ENCODE data around the gene RIBC2. TPM values are rescaled to one million over a fixed set of nuclear protein-coding genes. Genes with fewer than 3 reads are reported as not detected.

RIBC2 gene
- total and polyA plus RNA-seq, 7 experiments from 2014 or later: 0.59 to 9.5 (median 1.4) TPM; not detected in 4

GRCh38 chr22:45450921-45451651, 37.6 kb downstream of the RIBC2 start:
- Histone ChIP-seq H3K36me3 (ENCODE audit: control insufficient read depth in 2 of 3, insufficient read depth in 3 of 3, low read length in 3 of 3) (no peaks in the 10 kb centered on the region), H3K4me3 (ENCODE audit: low read length) (no peak overlapping the region), H3K9me3 (ENCODE audit: control insufficient read depth in 2 of 3, low read length in 3 of 3) (no peaks in the 10 kb centered on the region), H3K27ac (ENCODE audit: low read depth, low read length) (no peak overlapping the region), H3K27me3 (ENCODE audit: control insufficient read depth in 2 of 2, insufficient read depth in 2 of 2, low read length in 2 of 2) (no peaks in the 10 kb centered on the region), H3K4me1 (ENCODE audit: control insufficient read depth in 2 of 2, insufficient read depth in 2 of 2, low read length in 2 of 2) (no peaks in the 10 kb centered on the region)
- CTCF ChIA-PET: no interaction called here
- ATAC-seq: no peak
- H3K27ac Mint-ChIP-seq: no peak overlapping the region
- no peak overlapping the region for H3K4me3 Mint-ChIP-seq
- H3K27me3 Mint-ChIP-seq: peaks cover 0 to 6% (median 0%) of the 10 kb centered on the region in 5 donors
- DNase-seq: no peak
- no peaks in the 10 kb centered on the region for H3K36me3 Mint-ChIP-seq
- intact Hi-C loops (cut with micrococcal nuclease): no loop called here
- no peaks in the 10 kb centered on the region for H3K9me3 Mint-ChIP-seq
- no peaks in the 10 kb centered on the region for H3K4me1 Mint-ChIP-seq
- POLR2A ChIA-PET: no interaction called here

GRCh38 chr22:45451972-45452371, 38.5 kb downstream of the RIBC2 start:
- H3K36me3 ChIP-seq (ENCODE audit: control insufficient read depth in 2 of 3, insufficient read depth in 3 of 3, low read length in 3 of 3): no peaks in the 10 kb centered on the region
- Mint-ChIP-seq H3K36me3 (no peaks in the 10 kb centered on the region), H3K4me1 (no peaks in the 10 kb centered on the region), H3K27ac (no peak overlapping the region), H3K9me3 (no peaks in the 10 kb centered on the region), H3K27me3 (peaks cover 0 to 8% (median 1%) of the 10 kb centered on the region in 5 donors), H3K4me3 (no peak overlapping the region)
- ATAC-seq (no peak), DNase-seq (no peak)
- no peaks in the 10 kb centered on the region for H3K9me3 ChIP-seq (ENCODE audit: control insufficient read depth in 2 of 3, low read length in 3 of 3)
- ChIA-PET POLR2A (no interaction called here), CTCF (no interaction called here)
- H3K4me3 ChIP-seq (ENCODE audit: low read length): no peak overlapping the region
- H3K4me1 ChIP-seq (ENCODE audit: control insufficient read depth in 2 of 2, insufficient read depth in 2 of 2, low read length in 2 of 2): no peaks in the 10 kb centered on the region
- intact Hi-C loops (cut with micrococcal nuclease): no loop called here
- H3K27ac ChIP-seq (ENCODE audit: low read depth, low read length): no peak overlapping the region
- no peaks in the 10 kb centered on the region for H3K27me3 ChIP-seq (ENCODE audit: control insufficient read depth in 2 of 2, insufficient read depth in 2 of 2, low read length in 2 of 2)

- no peaks in the 10 kb centered on the region for H3K9me3 ChIP-seq (ENCODE audit: control insufficient read depth in 2 of 3, low read length in 3 of 3)
- no peaks in the 10 kb centered on the region for H3K36me3 Mint-ChIP-seq
- ChIA-PET CTCF (no interaction called here), POLR2A (no interaction called here)
- no peak for DNase-seq
- no peaks in the 10 kb centered on the region for H3K4me1 ChIP-seq (ENCODE audit: control insufficient read depth in 2 of 2, insufficient read depth in 2 of 2, low read length in 2 of 2)
- H3K4me1 Mint-ChIP-seq: no peaks in the 10 kb centered on the region
- no peaks in the 10 kb centered on the region for H3K36me3 ChIP-seq (ENCODE audit: control insufficient read depth in 2 of 3, insufficient read depth in 3 of 3, low read length in 3 of 3)
- H3K27ac Mint-ChIP-seq: no peak overlapping the region
- no peaks in the 10 kb centered on the region for H3K27me3 ChIP-seq (ENCODE audit: control insufficient read depth in 2 of 2, insufficient read depth in 2 of 2, low read length in 2 of 2)
- H3K4me3 ChIP-seq (ENCODE audit: low read length): no peak overlapping the region
- H3K9me3 Mint-ChIP-seq: no peaks in the 10 kb centered on the region
- intact Hi-C loops (cut with micrococcal nuclease): no loop called here
- peaks cover 0 to 12% (median 3%) of the 10 kb centered on the region in 5 donors for H3K27me3 Mint-ChIP-seq
- ATAC-seq: no peak
- no peak overlapping the region for H3K4me3 Mint-ChIP-seq
- no peak overlapping the region for H3K27ac ChIP-seq (ENCODE audit: low read depth, low read length)
These were observed 39.3 kb downstream of the RIBC2 start for GRCh38 chr22:45452565-45453379.

GRCh38 chr22:45453764-45454163, 40.3 kb downstream of the RIBC2 start:
- H3K4me3 ChIP-seq (ENCODE audit: low read length): no peak overlapping the region
- DNase-seq (no peak), ATAC-seq (no peak)
- peaks cover 0 to 12% (median 3%) of the 10 kb centered on the region in 5 donors for H3K27me3 Mint-ChIP-seq
- no peak overlapping the region for H3K27ac ChIP-seq (ENCODE audit: low read depth, low read length)
- H3K4me1 Mint-ChIP-seq: no peaks in the 10 kb centered on the region
- no peaks in the 10 kb centered on the region for H3K27me3 ChIP-seq (ENCODE audit: control insufficient read depth in 2 of 2, insufficient read depth in 2 of 2, low read length in 2 of 2)
- ChIA-PET CTCF (no interaction called here), POLR2A (no interaction called here)
- intact Hi-C loops (cut with micrococcal nuclease): no loop called here
- H3K9me3 Mint-ChIP-seq: no peaks in the 10 kb centered on the region
- H3K4me3 Mint-ChIP-seq: no peak overlapping the region
- H3K36me3 Mint-ChIP-seq: no peaks in the 10 kb centered on the region
- H3K9me3 ChIP-seq (ENCODE audit: control insufficient read depth in 2 of 3, low read length in 3 of 3): no peaks in the 10 kb centered on the region
- no peaks in the 10 kb centered on the region for H3K4me1 ChIP-seq (ENCODE audit: control insufficient read depth in 2 of 2, insufficient read depth in 2 of 2, low read length in 2 of 2)
- no peaks in the 10 kb centered on the region for H3K36me3 ChIP-seq (ENCODE audit: control insufficient read depth in 2 of 3, insufficient read depth in 3 of 3, low read length in 3 of 3)
- H3K27ac Mint-ChIP-seq: no peak overlapping the region

GRCh38 chr22:45454275-45454674, 40.8 kb downstream of the RIBC2 start:
- no peaks in the 10 kb centered on the region for H3K36me3 ChIP-seq (ENCODE audit: control insufficient read depth in 2 of 3, insufficient read depth in 3 of 3, low read length in 3 of 3)
- H3K4me1 Mint-ChIP-seq: no peaks in the 10 kb centered on the region
- no peak overlapping the region for H3K27ac Mint-ChIP-seq
- no peak overlapping the region for H3K27ac ChIP-seq (ENCODE audit: low read depth, low read length)
- ChIA-PET CTCF (interaction anchor here (0.6 kb wide), 1 partner anchor 101 kb away, joined by 3 read pairs; no protein-coding TSS in a partner anchor), POLR2A (no interaction called here)
- no peaks in the 10 kb centered on the region for H3K4me1 ChIP-seq (ENCODE audit: control insufficient read depth in 2 of 2, insufficient read depth in 2 of 2, low read length in 2 of 2)
- no peak overlapping the region for H3K4me3 Mint-ChIP-seq
- intact Hi-C loops (cut with micrococcal nuclease): no loop called here
- H3K27me3 ChIP-seq (ENCODE audit: control insufficient read depth in 2 of 2, insufficient read depth in 2 of 2, low read length in 2 of 2): no peaks in the 10 kb centered on the region
- H3K27me3 Mint-ChIP-seq: peaks cover 0 to 12% (median 3%) of the 10 kb centered on the region in 5 donors
- H3K4me3 ChIP-seq (ENCODE audit: low read length): no peak overlapping the region
- ATAC-seq (no peak), DNase-seq (no peak)
- no peaks in the 10 kb centered on the region for H3K36me3 Mint-ChIP-seq
- H3K9me3 ChIP-seq (ENCODE audit: control insufficient read depth in 2 of 3, low read length in 3 of 3): no peaks in the 10 kb centered on the region
- no peaks in the 10 kb centered on the region for H3K9me3 Mint-ChIP-seq

GRCh38 chr22:45455212-45455611, 41.7 kb downstream of the RIBC2 start:
- H3K27ac ChIP-seq (ENCODE audit: low read depth, low read length): no peak overlapping the region
- peaks cover 0 to 12% (median 3%) of the 10 kb centered on the region in 5 donors for H3K27me3 Mint-ChIP-seq
- H3K4me1 ChIP-seq (ENCODE audit: control insufficient read depth in 2 of 2, insufficient read depth in 2 of 2, low read length in 2 of 2): no peaks in the 10 kb centered on the region
- no peaks in the 10 kb centered on the region for H3K9me3 ChIP-seq (ENCODE audit: control insufficient read depth in 2 of 3, low read length in 3 of 3)
- POLR2A ChIA-PET: no interaction called here
- intact Hi-C loops (cut with micrococcal nuclease): no loop called here
- no peaks in the 10 kb centered on the region for H3K36me3 ChIP-seq (ENCODE audit: control insufficient read depth in 2 of 3, insufficient read depth in 3 of 3, low read length in 3 of 3)
- CTCF ChIA-PET: no interaction called here
- no peaks in the 10 kb centered on the region for H3K36me3 Mint-ChIP-seq
- no peak overlapping the region for H3K27ac Mint-ChIP-seq
- DNase-seq (no peak), ATAC-seq (no peak)
- no peaks in the 10 kb centered on the region for H3K27me3 ChIP-seq (ENCODE audit: control insufficient read depth in 2 of 2, insufficient read depth in 2 of 2, low read length in 2 of 2)
- no peaks in the 10 kb centered on the region for H3K9me3 Mint-ChIP-seq
- no peaks in the 10 kb centered on the region for H3K4me1 Mint-ChIP-seq
- H3K4me3 Mint-ChIP-seq: no peak overlapping the region
- no peak overlapping the region for H3K4me3 ChIP-seq (ENCODE audit: low read length)

GRCh38 chr22:45455621-45456020, 42.1 kb downstream of the RIBC2 start:
- intact Hi-C loops (cut with micrococcal nuclease): no loop called here
- Histone ChIP-seq H3K4me3 (ENCODE audit: low read length) (no peak overlapping the region), H3K27ac (ENCODE audit: low read depth, low read length) (no peak overlapping the region), H3K4me1 (ENCODE audit: control insufficient read depth in 2 of 2, insufficient read depth in 2 of 2, low read length in 2 of 2) (no peaks in the 10 kb centered on the region), H3K27me3 (ENCODE audit: control insufficient read depth in 2 of 2, insufficient read depth in 2 of 2, low read length in 2 of 2) (no peaks in the 10 kb centered on the region), H3K36me3 (ENCODE audit: control insufficient read depth in 2 of 3, insufficient read depth in 3 of 3, low read length in 3 of 3) (no peaks in the 10 kb centered on the region), H3K9me3 (ENCODE audit: control insufficient read depth in 2 of 3, low read length in 3 of 3) (no peaks in the 10 kb centered on the region)
- no peaks in the 10 kb centered on the region for H3K9me3 Mint-ChIP-seq
- ChIA-PET POLR2A (no interaction called here), CTCF (no interaction called here)
- ATAC-seq: no peak
- peaks cover 0 to 12% (median 3%) of the 10 kb centered on the region in 5 donors for H3K27me3 Mint-ChIP-seq
- H3K4me3 Mint-ChIP-seq: no peak overlapping the region
- H3K27ac Mint-ChIP-seq: no peak overlapping the region
- DNase-seq: no peak
- no peaks in the 10 kb centered on the region for H3K36me3 Mint-ChIP-seq
- no peaks in the 10 kb centered on the region for H3K4me1 Mint-ChIP-seq
